Kidney epithelial cell (primary cell): ENCODE measurements around the gene PIWIL4. TPM values are rescaled to one million over a fixed set of nuclear protein-coding genes. Genes with fewer than 3 reads are reported as not detected.
"Not testable (repeated sequence)": the region's sequence is repeated elsewhere in the genome, so short reads cannot be mapped to it uniquely, and the experiment has no call there.

Experiments used
- DNase-seq: peaks from one replicate; pipeline ENCODE4 v3.0.0-alpha.2; 2010; ENCODE audit warnings: low read depth
- H3K27me3 ChIP-seq: 2 replicates; pipeline ENCODE4 v1.6.0; 2011; ENCODE audit warnings: low read length; ENCODE audit not compliant: control insufficient read depth, insufficient read depth
- H3K36me3 ChIP-seq: 2 replicates; pipeline ENCODE4 v1.5.1; 2011; ENCODE audit warnings: low read length; ENCODE audit not compliant: control insufficient read depth, insufficient read depth
- H3K4me3 ChIP-seq: 2 replicates; pipeline ENCODE4 v1.5.1; 2011; ENCODE audit warnings: low read depth, mild to moderate bottlenecking, control low read depth, low read length
- total RNA-seq: library from RNA; depleted of rRNA; stranded (reverse); fragments of >200 nt; gene quantifications from 2 replicates; pipeline ENCODE4 v1.2.3, GENCODE V29; 2015
- TF ChIP-seq, protein P1 (sequence below): IDR thresholded peaks from 2 replicates; pipeline ENCODE4 v1.5.1; 2011; ENCODE audit warnings: mild to moderate bottlenecking, moderate library complexity, low read length, control low read depth, inconsistent platforms; ENCODE audit not compliant: insufficient read depth, poor library complexity, severe bottlenecking

Gene PIWIL4
- total RNA-seq, 1 donor from 2014 or later: 3.7 TPM

DNA sequence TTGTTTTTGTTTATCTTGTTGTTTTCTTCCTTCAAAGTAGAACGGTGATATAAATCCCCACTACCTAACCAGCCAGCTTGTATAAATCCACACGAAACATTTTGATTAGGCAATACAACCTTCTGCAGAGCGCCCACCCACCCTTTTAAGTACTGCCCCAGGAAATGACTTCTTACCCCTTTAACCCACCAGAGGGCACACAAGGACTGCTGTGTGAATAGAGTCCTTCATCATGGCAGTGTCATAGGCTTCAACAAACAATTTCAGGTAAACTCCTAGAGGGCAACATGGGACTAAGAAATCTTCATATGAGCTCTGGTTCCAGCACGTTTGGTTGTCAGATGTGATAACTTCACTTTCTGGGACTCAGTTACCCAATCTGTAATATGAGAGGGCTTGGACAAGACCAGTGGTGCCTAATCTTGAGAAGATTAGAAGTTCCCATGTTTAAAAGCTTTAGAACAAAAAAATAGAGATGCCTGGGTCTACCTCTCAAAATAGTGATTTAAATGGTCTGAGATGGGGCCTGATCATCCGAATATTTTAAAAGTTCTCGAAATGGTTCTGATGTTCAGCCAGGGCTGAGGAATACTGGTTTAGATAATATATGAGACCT lies 56.1 kb downstream of the PIWIL4 start:
- H3K4me3 ChIP-seq: no peak overlapping the region
- no peaks in the 10 kb centered on the region for H3K36me3 ChIP-seq
- peak; percentile 47 for DNase-seq
- TF ChIP-seq, protein P1, sequence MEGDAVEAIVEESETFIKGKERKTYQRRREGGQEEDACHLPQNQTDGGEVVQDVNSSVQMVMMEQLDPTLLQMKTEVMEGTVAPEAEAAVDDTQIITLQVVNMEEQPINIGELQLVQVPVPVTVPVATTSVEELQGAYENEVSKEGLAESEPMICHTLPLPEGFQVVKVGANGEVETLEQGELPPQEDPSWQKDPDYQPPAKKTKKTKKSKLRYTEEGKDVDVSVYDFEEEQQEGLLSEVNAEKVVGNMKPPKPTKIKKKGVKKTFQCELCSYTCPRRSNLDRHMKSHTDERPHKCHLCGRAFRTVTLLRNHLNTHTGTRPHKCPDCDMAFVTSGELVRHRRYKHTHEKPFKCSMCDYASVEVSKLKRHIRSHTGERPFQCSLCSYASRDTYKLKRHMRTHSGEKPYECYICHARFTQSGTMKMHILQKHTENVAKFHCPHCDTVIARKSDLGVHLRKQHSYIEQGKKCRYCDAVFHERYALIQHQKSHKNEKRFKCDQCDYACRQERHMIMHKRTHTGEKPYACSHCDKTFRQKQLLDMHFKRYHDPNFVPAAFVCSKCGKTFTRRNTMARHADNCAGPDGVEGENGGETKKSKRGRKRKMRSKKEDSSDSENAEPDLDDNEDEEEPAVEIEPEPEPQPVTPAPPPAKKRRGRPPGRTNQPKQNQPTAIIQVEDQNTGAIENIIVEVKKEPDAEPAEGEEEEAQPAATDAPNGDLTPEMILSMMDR: peak; percentile 91
- H3K27me3 ChIP-seq: no peaks in the 10 kb centered on the region

DNA sequence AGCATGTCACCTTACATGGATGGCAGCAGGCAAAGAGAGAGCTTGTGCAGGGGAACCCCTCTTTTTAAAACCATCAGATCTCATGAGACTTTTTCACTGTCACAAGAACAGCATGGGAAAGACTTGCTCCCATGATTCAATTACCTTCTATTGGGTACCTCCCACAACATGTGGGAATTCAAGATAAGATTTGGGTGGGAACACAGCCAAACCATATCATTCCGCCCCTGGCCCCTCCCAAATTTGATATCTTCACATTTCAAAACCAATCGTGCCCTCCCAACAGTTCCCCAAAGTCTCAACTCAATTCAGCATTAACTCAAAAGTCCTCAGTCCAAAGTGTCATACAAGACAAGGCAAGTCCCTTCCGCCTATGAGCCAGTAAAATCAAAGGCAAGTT lies 58.3 kb downstream of the PIWIL4 start:
- not testable (repeated sequence) for H3K4me3 ChIP-seq, DNase-seq, H3K27me3 ChIP-seq, H3K36me3 ChIP-seq

GRCh38 chr11:94627003-94627560 lies 59.9 kb downstream of the PIWIL4 start:
- H3K27me3 ChIP-seq, DNase-seq, H3K4me3 ChIP-seq, H3K36me3 ChIP-seq: not testable (repeated sequence)

GRCh38 chr11:94629741-94630140 lies 62.6 kb downstream of the PIWIL4 start:
- TF ChIP-seq, protein P1: no peak
- no peaks in the 10 kb centered on the region for H3K36me3 ChIP-seq

GRCh38 chr11:94630221-94630620 lies 63.1 kb downstream of the PIWIL4 start:
- no peaks in the 10 kb centered on the region for H3K36me3 ChIP-seq
- TF ChIP-seq, protein P1: no peak
- no peak for DNase-seq
- H3K27me3 ChIP-seq: no peaks in the 10 kb centered on the region
- no peak overlapping the region for H3K4me3 ChIP-seq

More at GRCh38 chr11:94629741-94630140, 62.6 kb downstream of the PIWIL4 start:
- H3K27me3 ChIP-seq: no peaks in the 10 kb centered on the region
- DNase-seq: no peak
- H3K4me3 ChIP-seq: no peak overlapping the region

DNA sequence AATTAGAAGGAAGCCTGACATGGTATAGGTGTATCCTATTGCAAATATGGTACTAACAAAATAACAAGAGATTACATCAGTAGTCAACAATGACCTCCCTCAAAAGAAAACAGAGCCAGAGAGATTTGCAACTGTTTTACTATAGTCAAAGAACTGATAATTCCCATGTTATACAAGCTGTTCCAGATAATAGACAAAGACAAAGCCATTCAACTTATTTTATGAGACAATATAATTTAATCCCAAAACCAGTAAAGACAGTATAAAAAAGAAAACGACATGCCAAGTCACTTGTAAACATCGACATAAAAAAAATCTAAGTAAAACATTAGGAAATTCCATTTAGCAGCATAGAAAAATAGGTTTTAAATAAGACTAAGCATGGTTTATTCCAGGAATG lies 65.2 kb downstream of the PIWIL4 start:
- no peak overlapping the region for H3K4me3 ChIP-seq
- no peak for DNase-seq
- no peaks in the 10 kb centered on the region for H3K27me3 ChIP-seq
- no peaks in the 10 kb centered on the region for H3K36me3 ChIP-seq
- TF ChIP-seq, protein P1: no peak

- TF ChIP-seq, protein P1: no peak
- H3K4me3 ChIP-seq: no peak overlapping the region
Measured at GRCh38 chr11:94635072-94635471, 67.9 kb downstream of the PIWIL4 start.

More at GRCh38 chr11:94635072-94635471, 67.9 kb downstream of the PIWIL4 start:
- DNase-seq: no peak
- no peaks in the 10 kb centered on the region for H3K27me3 ChIP-seq
- H3K36me3 ChIP-seq: no peaks in the 10 kb centered on the region
